Smooth muscle cell (in vitro differentiated cells): Measurements from ENCODE around the gene A3GALT2. TPM values are rescaled to one million over a fixed set of nuclear protein-coding genes. Genes with fewer than 3 reads are reported as not detected.
A peak's percentile ranks its signal among the peaks of the same experiment; 100 is the strongest.

ENCODE experiments used
- DNase-seq: peaks from one replicate; lab custom pipeline; 2025; ENCODE audit not compliant: unreplicated experiment; lab: John Stamatoyannopoulos, UW
- H2AFZ ChIP-seq: fragments of 200-600 bp; sonication (generic); 2 replicates; pipeline ENCODE4 v1.6.0; 2016; ENCODE audit warnings: antibody characterized with exemption, low read depth, mild to moderate bottlenecking
- H3F3A ChIP-seq: fragments of 200-600 bp; sonication (generic); 2 replicates; pipeline ENCODE4 v1.6.0; 2017; ENCODE audit warnings: antibody characterized with exemption, low read depth
- H3K27ac ChIP-seq: fragments of 200-600 bp; sonication (generic); 2 replicates; pipeline ENCODE4 v1.5.1; 2016; ENCODE audit warnings: low read depth, mild to moderate bottlenecking
- H3K27me3 ChIP-seq: fragments of 200-600 bp; sonication (generic); 2 replicates; pipeline ENCODE4 v1.6.1; 2016; ENCODE audit warnings: low read depth, mild to moderate bottlenecking
- H3K36me3 ChIP-seq: fragments of 200-600 bp; sonication (generic); 2 replicates; pipeline ENCODE4 v1.5.1; 2016; ENCODE audit warnings: low read depth
- H3K4me1 ChIP-seq: fragments of 200-600 bp; sonication (generic); 2 replicates; pipeline ENCODE4 v1.5.1; 2016; ENCODE audit warnings: low read depth
- H3K4me2 ChIP-seq: fragments of 200-600 bp; sonication (generic); 2 replicates; pipeline ENCODE4 v1.6.0; 2016; ENCODE audit warnings: mild to moderate bottlenecking
- H3K4me3 ChIP-seq: fragments of 200-600 bp; sonication (generic); 2 replicates; pipeline ENCODE4 v1.5.1; 2016; ENCODE audit warnings: mild to moderate bottlenecking
- H3K79me2 ChIP-seq: fragments of 200-600 bp; sonication (generic); 2 replicates; pipeline ENCODE4 v1.6.0; 2016; ENCODE audit warnings: low read depth, mild to moderate bottlenecking
- H3K9ac ChIP-seq: fragments of 200-600 bp; sonication (generic); 2 replicates; pipeline ENCODE4 v1.6.0; 2016; ENCODE audit warnings: low read depth
- H3K9me3 ChIP-seq: fragments of 200-600 bp; sonication (generic); replicated peaks from 2 replicates; pipeline ENCODE4 v1.5.1; 2016; ENCODE audit warnings: low read depth
- H4K20me1 ChIP-seq: fragments of 200-600 bp; sonication (generic); 2 replicates; pipeline ENCODE4 v1.6.0; 2016; ENCODE audit warnings: low read depth
- WGBS: methylation state at CpG from one replicate; pipeline ENCODE4 v1.1.7; 2016; ENCODE audit warnings: low lambda C conversion rate; 5-methylcytosine and 5-hydroxymethylcytosine counted together
- polyA plus RNA-seq: library from polyadenylated mRNA; unstranded; fragments of >200 nt; fragmentation: Nextera tagmentation; extraction: Ambion mirVana; gene quantifications from 2 replicates; pipeline ENCODE4 v1.2.1, GENCODE V29; 2016
- total RNA-seq: library from RNA; depleted of rRNA; stranded (reverse); fragments of >200 nt; gene quantifications from 2 replicates; pipeline ENCODE4 v1.2.3, GENCODE V29; 2014
- TF ChIP-seq, protein P1 (sequence below): fragments of 200-600 bp; sonication (generic); IDR thresholded peaks from 2 replicates; pipeline ENCODE4 v1.5.1; 2017; ENCODE audit warnings: borderline replicate concordance, mild to moderate bottlenecking, antibody characterized with exemption; ENCODE audit not compliant: insufficient read depth, poor library complexity, severe bottlenecking

Gene A3GALT2
- total and polyA plus RNA-seq, 2 experiments from 2014 or later, result not detected

- H3K27ac ChIP-seq, result peak overlapping the region; percentile 97
- no peaks in the 10 kb centered on the region for H3K27me3 ChIP-seq
- peaks cover 54% of the 10 kb centered on the region for H3F3A ChIP-seq
- TF ChIP-seq, protein P1, sequence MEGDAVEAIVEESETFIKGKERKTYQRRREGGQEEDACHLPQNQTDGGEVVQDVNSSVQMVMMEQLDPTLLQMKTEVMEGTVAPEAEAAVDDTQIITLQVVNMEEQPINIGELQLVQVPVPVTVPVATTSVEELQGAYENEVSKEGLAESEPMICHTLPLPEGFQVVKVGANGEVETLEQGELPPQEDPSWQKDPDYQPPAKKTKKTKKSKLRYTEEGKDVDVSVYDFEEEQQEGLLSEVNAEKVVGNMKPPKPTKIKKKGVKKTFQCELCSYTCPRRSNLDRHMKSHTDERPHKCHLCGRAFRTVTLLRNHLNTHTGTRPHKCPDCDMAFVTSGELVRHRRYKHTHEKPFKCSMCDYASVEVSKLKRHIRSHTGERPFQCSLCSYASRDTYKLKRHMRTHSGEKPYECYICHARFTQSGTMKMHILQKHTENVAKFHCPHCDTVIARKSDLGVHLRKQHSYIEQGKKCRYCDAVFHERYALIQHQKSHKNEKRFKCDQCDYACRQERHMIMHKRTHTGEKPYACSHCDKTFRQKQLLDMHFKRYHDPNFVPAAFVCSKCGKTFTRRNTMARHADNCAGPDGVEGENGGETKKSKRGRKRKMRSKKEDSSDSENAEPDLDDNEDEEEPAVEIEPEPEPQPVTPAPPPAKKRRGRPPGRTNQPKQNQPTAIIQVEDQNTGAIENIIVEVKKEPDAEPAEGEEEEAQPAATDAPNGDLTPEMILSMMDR, result no peak
- 81% methylated on average over 6 of the region's 6 CpGs for WGBS
- H3K9me3 ChIP-seq, result no peaks in the 10 kb centered on the region
- H3K79me2 ChIP-seq, result peaks cover 89% of the 10 kb centered on the region
- peaks cover 88% of the 10 kb centered on the region for H4K20me1 ChIP-seq
- H3K4me3 ChIP-seq, result no peak overlapping the region
- H3K4me1 ChIP-seq, result peaks cover 97% of the 10 kb centered on the region
- no peak for DNase-seq
- H3K9ac ChIP-seq, result no peak overlapping the region
- no peaks in the 10 kb centered on the region for H3K36me3 ChIP-seq
- peak overlapping the region; percentile 68 for H3K4me2 ChIP-seq
- H2AFZ ChIP-seq, result no peak overlapping the region
These were observed 20.3 kb upstream of the A3GALT2 start for GRCh38 chr1:33341190-33341589.

- Histone ChIP-seq H3K9me3 (no peaks in the 10 kb centered on the region), H4K20me1 (peaks cover 96% of the 10 kb centered on the region), H3K4me1 (peaks cover 82% of the 10 kb centered on the region), H3K79me2 (peaks cover 89% of the 10 kb centered on the region), H3K27me3 (no peaks in the 10 kb centered on the region), H3K9ac (no peak overlapping the region), H3K4me3 (no peak overlapping the region), H3K4me2 (peak overlapping the region; percentile 77), H3K36me3 (no peaks in the 10 kb centered on the region), H3F3A (peaks cover 37% of the 10 kb centered on the region), H3K27ac (peak overlapping the region; percentile 97), H2AFZ (no peak overlapping the region)
- TF ChIP-seq, protein P1, result no peak
- 65% methylated on average over 2 of the region's 2 CpGs for WGBS
- no peak for DNase-seq
These were observed 18.5 kb upstream of the A3GALT2 start for GRCh38 chr1:33339413-33339812.

GRCh38 chr1:33338440-33339211, 17.7 kb upstream of the A3GALT2 start:
- Histone ChIP-seq H3K4me3 (peak overlapping the region; percentile 14), H3K27ac (peak overlapping the region; percentile 97), H3F3A (peaks cover 29% of the 10 kb centered on the region), H3K36me3 (no peaks in the 10 kb centered on the region), H3K79me2 (peaks cover 89% of the 10 kb centered on the region), H3K9ac (peak overlapping the region; percentile 39), H2AFZ (no peak overlapping the region), H3K9me3 (no peaks in the 10 kb centered on the region), H3K4me2 (peak overlapping the region; percentile 77), H4K20me1 (peaks cover 97% of the 10 kb centered on the region), H3K27me3 (no peaks in the 10 kb centered on the region), H3K4me1 (peaks cover 79% of the 10 kb centered on the region)
- 11% methylated on average over 14 of the region's 14 CpGs for WGBS
- TF ChIP-seq, protein P1, result no peak
- DNase-seq, result no peak

- H3K9me3 ChIP-seq, result no peaks in the 10 kb centered on the region
- TF ChIP-seq, protein P1, result no peak
- peaks cover 99% of the 10 kb centered on the region for H4K20me1 ChIP-seq
- no peaks in the 10 kb centered on the region for H3K27me3 ChIP-seq
- WGBS, result 18% methylated on average over 1 of the region's 1 CpG
- peaks cover 89% of the 10 kb centered on the region for H3K79me2 ChIP-seq
- H3K27ac ChIP-seq, result peak overlapping the region; percentile 97
- H3K4me2 ChIP-seq, result peak overlapping the region; percentile 77
- peaks cover 75% of the 10 kb centered on the region for H3K4me1 ChIP-seq
- no peak for DNase-seq
- peaks cover 28% of the 10 kb centered on the region for H3F3A ChIP-seq
- H2AFZ ChIP-seq, result no peak overlapping the region
- peak overlapping the region; percentile 39 for H3K9ac ChIP-seq
- no peaks in the 10 kb centered on the region for H3K36me3 ChIP-seq
- H3K4me3 ChIP-seq, result peak overlapping the region; percentile 14
These were observed 17.1 kb upstream of the A3GALT2 start for GRCh38 chr1:33338048-33338439.
